Heart right ventricle (tissue), 16 donors: ENCODE measurements around the gene STARD5. TPM values are rescaled to one million over a fixed set of nuclear protein-coding genes. Genes with fewer than 3 reads are reported as not detected.

Source experiments
- ATAC-seq, 8 donors: fragments of 200-7000 bp; cut with Tn5 transposase; one replicate each; pipeline ENCODE4 v1.9.1; 2020; ENCODE audit warnings: mild to moderate bottlenecking in 8 of 8, moderate library complexity in 8 of 8, moderate number of reproducible peaks in 1 of 8
- DNase-seq, 2 donors: peaks; one replicate each; pipeline ENCODE4 v3.0.0-alpha.2; 2020
- H3K27ac ChIP-seq, 10 donors: fragments of 200-600 bp; sonication (generic) in 2 of 10; one replicate each; pipeline versions ENCODE4 v1.5.0 to v1.8.0; 2020 to 2022; ENCODE audit warnings: mild to moderate bottlenecking in 3 of 10
- H3K27me3 ChIP-seq, 7 donors: fragments of 200-600 bp; one replicate each; pipeline ENCODE4 v1.8.0; 2021 to 2022; ENCODE audit warnings: mild to moderate bottlenecking in 2 of 7
- H3K36me3 ChIP-seq, 9 donors: fragments of 200-600 bp; sonication (generic) in 1 of 9; one replicate each; pipeline versions ENCODE4 v1.5.0 to v1.8.0; 2020 to 2022; ENCODE audit warnings: mild to moderate bottlenecking in 2 of 9
- H3K4me1 ChIP-seq, 9 donors: fragments of 200-600 bp; sonication (generic) in 1 of 9; one replicate each; pipeline versions ENCODE4 v1.5.0 to v1.8.0; 2020 to 2022; ENCODE audit warnings: mild to moderate bottlenecking in 4 of 9
- H3K4me3 ChIP-seq, 10 donors: fragments of 200-600 bp; sonication (generic) in 2 of 10; one replicate each; pipeline versions ENCODE4 v1.5.0 to v1.8.0; 2020 to 2022; ENCODE audit warnings: mild to moderate bottlenecking in 7 of 10, moderate library complexity in 2 of 10
- H3K9me3 ChIP-seq, 11 donors: fragments of 200-600 bp in 10 of 11; sonication (generic) in 2 of 11; one replicate each; pipeline versions ENCODE4 v1.5.0 to v1.8.0; 2013 to 2022; ENCODE audit warnings: mild to moderate bottlenecking in 2 of 11, control low read depth in 1 of 11, moderate library complexity in 1 of 11
- WGBS, 2 donors: extraction: QIAGEN DNeasy Blood & Tissue Kit; methylation state at CpG; one replicate each; pipeline ENCODE4 v1.1.7; 2013; ENCODE audit warnings: inconsistent platforms in 1 of 2; 5-methylcytosine and 5-hydroxymethylcytosine counted together
- intact Hi-C, 10 donors: fragments of 100-400 bp; cut with DNase I; formaldehyde crosslinking; loops; one replicate each; pipeline versions ENCODE4 v1.11.1 to v1.14.2; 2022
- polyA plus RNA-seq, 2 donors: library from polyadenylated mRNA; stranded (reverse); fragments of 200-250 nt; gene quantifications; one replicate each; pipeline ENCODE4 v1.2.3, GENCODE V29; 2013
- total RNA-seq, 10 donors: library from RNA; stranded (reverse); fragmentation: NEBNext Ultra II Directional in 3 of 10; extraction: Animal tissue kit (Norgen Biotek cat#: 25700) in 3 of 10; gene quantifications; one replicate each; pipeline versions ENCODE4 v1.2.1 to v1.2.4, GENCODE V29; 2021 to 2023
- TF ChIP-seq, protein P1 (sequence below), 9 donors: fragments of 200-600 bp; sonication (generic) in 2 of 9; IDR thresholded peaks; one replicate each; pipeline versions ENCODE4 v1.5.0 to v1.8.0; 2021 to 2022; ENCODE audit warnings: antibody characterized with exemption in 9 of 9, mild to moderate bottlenecking in 5 of 9, moderate library complexity in 1 of 9
- donor health status: Arrhythmogenic right ventricular cardiomyopathy.
- donor health status: ischemic (EF 13 %, LVEDD 7.1; RV severe dilation, severe dysfunction).
- donor health status: healthy with polysubstance abuse.
- donor health status: DM: no; HTN: yes; CAD: no.
- donor health status: DM: no; HTN: no; CAD: no.
- donor health status: ischemic (EF 25% LVEDD 6.9; RV normal size, moderate dysfunction).
- donor health status: ischemic (EF 25% LVEDD 5.7; RV mildly dilated, moderate dysfunction).
- donor health status: healthy.
- donor health status: DM: yes; HTN: yes; CAD: no.
- donor health status: Ischemic cardiomyopathy.
- donor health status: ischemic (EF 35%, LVEDD 5.7; RV mildly dilated, moderate dysfunction).
- donor health status: nonischemic (EF 11% LVEDD 7.7; RV severe dilation, severe dysfunction).
- donor health status: DM: yes; HTN: yes; CAD: no.
- donor health status: PGD.
- donor health status: ischemic (EF 29% LVEDD 5.4; RV normal size, mild dysfunction).
- donor health status: nonischemic (EF 23%, LVEDD 6.1; RV moderate dilation, normal function).

STARD5 gene
- total and polyA plus RNA-seq, 12 donors = 0.70 to 4.7 (median 1.3) TPM

GRCh38 chr15:81303244-81304225 lies 20.4 kb downstream of the STARD5 start:
- ATAC-seq (no peak), DNase-seq (no peak)
- TF ChIP-seq, protein P1, sequence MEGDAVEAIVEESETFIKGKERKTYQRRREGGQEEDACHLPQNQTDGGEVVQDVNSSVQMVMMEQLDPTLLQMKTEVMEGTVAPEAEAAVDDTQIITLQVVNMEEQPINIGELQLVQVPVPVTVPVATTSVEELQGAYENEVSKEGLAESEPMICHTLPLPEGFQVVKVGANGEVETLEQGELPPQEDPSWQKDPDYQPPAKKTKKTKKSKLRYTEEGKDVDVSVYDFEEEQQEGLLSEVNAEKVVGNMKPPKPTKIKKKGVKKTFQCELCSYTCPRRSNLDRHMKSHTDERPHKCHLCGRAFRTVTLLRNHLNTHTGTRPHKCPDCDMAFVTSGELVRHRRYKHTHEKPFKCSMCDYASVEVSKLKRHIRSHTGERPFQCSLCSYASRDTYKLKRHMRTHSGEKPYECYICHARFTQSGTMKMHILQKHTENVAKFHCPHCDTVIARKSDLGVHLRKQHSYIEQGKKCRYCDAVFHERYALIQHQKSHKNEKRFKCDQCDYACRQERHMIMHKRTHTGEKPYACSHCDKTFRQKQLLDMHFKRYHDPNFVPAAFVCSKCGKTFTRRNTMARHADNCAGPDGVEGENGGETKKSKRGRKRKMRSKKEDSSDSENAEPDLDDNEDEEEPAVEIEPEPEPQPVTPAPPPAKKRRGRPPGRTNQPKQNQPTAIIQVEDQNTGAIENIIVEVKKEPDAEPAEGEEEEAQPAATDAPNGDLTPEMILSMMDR (IDR thresholded peaks at IDR 0.05) = no peak
- no peaks in the 10 kb centered on the region for H3K9me3 ChIP-seq
- WGBS, 2 donors = 75 to 76% methylated on average over 9 of the region's 9 CpGs
- peaks cover 0 to 3% (median 0%) of the 10 kb centered on the region in 7 donors for H3K27me3 ChIP-seq
- H3K36me3 ChIP-seq = peaks cover 0 to 93% (median 0%) of the 10 kb centered on the region in 9 donors
- intact Hi-C loops = no loop called here
- H3K4me1 ChIP-seq = peaks cover 0 to 67% (median 9%) of the 10 kb centered on the region in 9 donors
- H3K4me3 ChIP-seq = no peak overlapping the region
- H3K27ac ChIP-seq = peak overlapping the region in 8 of 10 donors; percentile 33 to 92 (median 48)

DNA sequence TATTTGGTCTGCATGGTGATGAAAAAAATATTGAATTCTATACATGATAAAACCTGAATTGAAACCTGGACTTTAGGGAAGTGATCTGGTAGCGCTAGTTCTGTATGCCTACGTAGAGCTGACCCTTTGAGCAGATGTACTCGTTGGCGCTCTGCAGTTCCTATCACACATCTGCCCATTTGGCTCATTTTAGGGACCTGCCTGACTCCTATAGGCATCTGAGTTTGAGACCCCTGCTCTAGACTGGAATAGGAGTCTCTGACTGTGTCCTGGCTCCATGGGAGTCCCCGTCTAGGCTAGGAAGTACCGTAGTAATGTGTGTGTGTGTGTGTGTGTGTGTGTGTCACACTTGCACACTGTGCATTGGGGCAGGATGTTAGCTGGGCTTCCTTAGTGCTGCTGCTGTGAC lies 21.2 kb downstream of the STARD5 start:
- H3K27me3 ChIP-seq = peaks cover 0 to 3% (median 0%) of the 10 kb centered on the region in 7 donors
- no peaks in the 10 kb centered on the region for H3K9me3 ChIP-seq
- ATAC-seq (peak in 5 of 8 donors; percentile 17 to 43 (median 33)), DNase-seq (no peak)
- TF ChIP-seq, protein P1 (IDR thresholded peaks at IDR 0.05) = no peak
- peaks cover 0 to 74% (median 9%) of the 10 kb centered on the region in 9 donors for H3K4me1 ChIP-seq
- WGBS, 2 donors = 72 to 79% methylated on average over 6 of the region's 6 CpGs
- H3K36me3 ChIP-seq = peaks cover 0 to 88% (median 0%) of the 10 kb centered on the region in 9 donors
- intact Hi-C loops = no loop called here
- H3K4me3 ChIP-seq = peak overlapping the region in 1 of 10 donors; percentile 67
- peak overlapping the region in 1 of 10 donors; percentile 92 for H3K27ac ChIP-seq

DNA sequence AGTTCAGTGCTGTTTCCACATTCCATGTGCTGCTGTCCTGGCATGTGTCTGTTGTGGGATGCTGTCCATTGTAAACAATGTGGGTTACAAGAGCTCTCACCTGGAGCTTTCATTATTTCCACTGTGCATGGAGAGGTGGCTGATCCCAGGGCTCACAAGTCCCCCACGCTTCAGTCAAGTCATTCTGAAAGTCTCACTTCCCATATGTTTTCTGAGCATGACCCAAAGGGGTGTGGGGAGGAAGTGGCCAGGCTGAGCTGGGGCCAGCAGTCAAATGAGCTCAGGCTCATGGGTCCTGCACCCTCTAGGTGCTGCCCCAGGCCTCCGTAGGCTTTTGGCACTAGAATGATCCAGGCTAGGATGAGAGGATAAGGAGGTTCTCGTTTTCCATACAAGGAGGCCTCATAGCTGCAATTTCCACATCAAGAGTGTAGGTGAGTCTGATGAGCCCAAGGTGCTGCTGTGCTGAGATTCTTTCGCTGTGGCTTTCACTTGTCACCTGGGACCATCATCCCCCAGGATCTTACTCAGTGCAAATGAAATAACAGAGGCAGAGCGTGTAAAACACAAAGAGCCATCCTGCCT lies 22.0 kb downstream of the STARD5 start:
- no peaks in the 10 kb centered on the region for H3K9me3 ChIP-seq
- 87 to 89% methylated on average over 5 of the region's 5 CpGs for WGBS, 2 donors
- peak overlapping the region in 1 of 10 donors; percentile 92 for H3K27ac ChIP-seq
- peaks cover 0 to 84% (median 0%) of the 10 kb centered on the region in 9 donors for H3K36me3 ChIP-seq
- peaks cover 0 to 82% (median 14%) of the 10 kb centered on the region in 9 donors for H3K4me1 ChIP-seq
- peak overlapping the region in 1 of 10 donors; percentile 67 for H3K4me3 ChIP-seq
- ATAC-seq = peak in 7 of 8 donors; percentile 59 to 69 (median 63)
- H3K27me3 ChIP-seq = peaks cover 0 to 3% (median 0%) of the 10 kb centered on the region in 7 donors
- DNase-seq = peak in 1 of 2 donors; percentile 27
- intact Hi-C loops = no loop called here
- TF ChIP-seq, protein P1 (IDR thresholded peaks at IDR 0.05) = no peak

- Histone ChIP-seq H3K4me3 (peak overlapping the region in 1 of 10 donors; percentile 67), H3K4me1 (peaks cover 2 to 87% (median 19%) of the 10 kb centered on the region in 9 donors), H3K27ac (peak overlapping the region in 1 of 10 donors; percentile 92), H3K27me3 (peaks cover 0 to 3% (median 0%) of the 10 kb centered on the region in 7 donors), H3K9me3 (no peaks in the 10 kb centered on the region), H3K36me3 (peaks cover 0 to 78% (median 0%) of the 10 kb centered on the region in 9 donors)
- DNase-seq (no peak), ATAC-seq (no peak)
- intact Hi-C loops = no loop called here
- TF ChIP-seq, protein P1 (IDR thresholded peaks at IDR 0.05) = no peak
- WGBS, 2 donors = 92 to 96% methylated on average over 4 of the region's 4 CpGs
These were observed 22.6 kb downstream of the STARD5 start for GRCh38 chr15:81301385-81301784.
